GM12875 (cell line): Measurements from ENCODE around the gene TTC21A.

Experiments used
- H3K4me3 ChIP-seq: one replicate; pipeline ENCODE4 v1.5.1; 2011; ENCODE audit warnings: low read depth, low read length, control low read depth
- TF ChIP-seq, protein P1 (sequence below): IDR thresholded peaks from 2 replicates; pipeline ENCODE4 v1.5.1; 2011; ENCODE audit warnings: low read depth, mild to moderate bottlenecking, control low read depth, inconsistent platforms, low read length, moderate library complexity, borderline replicate concordance; ENCODE audit not compliant: insufficient read depth

TTC21A gene

DNA sequence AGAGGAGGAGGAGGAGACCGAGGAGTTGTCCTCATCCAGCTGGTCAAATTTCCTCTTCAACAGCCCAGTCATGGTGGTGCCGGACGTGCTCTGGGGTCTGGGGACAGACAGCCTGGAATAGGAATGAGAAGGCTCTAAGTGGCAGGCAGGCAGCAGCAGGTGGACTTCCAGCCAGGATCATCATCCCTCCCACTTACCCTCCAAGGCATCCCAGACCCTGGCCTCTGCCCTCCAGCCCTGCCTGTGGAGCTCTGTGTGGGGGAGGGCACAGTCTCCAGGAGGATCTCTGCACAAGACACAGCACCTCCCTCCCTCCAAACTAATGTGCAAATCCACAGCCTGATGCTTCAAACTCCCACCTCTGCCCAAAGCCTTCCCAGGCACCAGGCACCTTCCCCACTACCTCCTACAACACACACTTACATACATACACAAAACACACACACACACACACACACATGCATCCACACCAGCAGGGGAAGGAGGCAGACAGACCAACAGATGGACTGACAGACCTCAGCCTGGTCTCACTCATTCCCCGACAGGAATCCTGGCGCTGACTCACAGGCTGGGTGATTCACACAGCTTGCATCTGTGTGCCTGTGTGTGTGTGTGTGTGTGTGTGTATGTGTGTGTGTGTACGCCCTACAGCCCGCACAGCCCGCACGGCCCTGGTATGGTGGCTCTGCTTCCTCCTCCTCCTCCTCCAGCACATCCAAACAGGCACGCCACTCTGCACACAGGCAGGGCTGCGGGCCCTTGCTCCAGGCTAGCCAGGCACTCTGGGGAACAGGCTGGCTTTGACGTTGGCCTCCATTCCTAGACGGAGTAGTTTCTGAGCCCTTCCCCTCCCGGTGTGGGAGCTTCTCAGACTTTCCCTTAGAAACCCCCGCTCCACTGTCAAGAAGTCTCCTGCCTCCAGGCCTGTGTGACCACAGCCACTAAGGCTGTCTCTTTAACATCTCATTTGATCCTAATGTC lies 39.4 kb downstream of the TTC21A start:
- H3K4me3 ChIP-seq = peak overlapping the region; percentile 65
- TF ChIP-seq, protein P1, sequence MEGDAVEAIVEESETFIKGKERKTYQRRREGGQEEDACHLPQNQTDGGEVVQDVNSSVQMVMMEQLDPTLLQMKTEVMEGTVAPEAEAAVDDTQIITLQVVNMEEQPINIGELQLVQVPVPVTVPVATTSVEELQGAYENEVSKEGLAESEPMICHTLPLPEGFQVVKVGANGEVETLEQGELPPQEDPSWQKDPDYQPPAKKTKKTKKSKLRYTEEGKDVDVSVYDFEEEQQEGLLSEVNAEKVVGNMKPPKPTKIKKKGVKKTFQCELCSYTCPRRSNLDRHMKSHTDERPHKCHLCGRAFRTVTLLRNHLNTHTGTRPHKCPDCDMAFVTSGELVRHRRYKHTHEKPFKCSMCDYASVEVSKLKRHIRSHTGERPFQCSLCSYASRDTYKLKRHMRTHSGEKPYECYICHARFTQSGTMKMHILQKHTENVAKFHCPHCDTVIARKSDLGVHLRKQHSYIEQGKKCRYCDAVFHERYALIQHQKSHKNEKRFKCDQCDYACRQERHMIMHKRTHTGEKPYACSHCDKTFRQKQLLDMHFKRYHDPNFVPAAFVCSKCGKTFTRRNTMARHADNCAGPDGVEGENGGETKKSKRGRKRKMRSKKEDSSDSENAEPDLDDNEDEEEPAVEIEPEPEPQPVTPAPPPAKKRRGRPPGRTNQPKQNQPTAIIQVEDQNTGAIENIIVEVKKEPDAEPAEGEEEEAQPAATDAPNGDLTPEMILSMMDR = no peak

DNA sequence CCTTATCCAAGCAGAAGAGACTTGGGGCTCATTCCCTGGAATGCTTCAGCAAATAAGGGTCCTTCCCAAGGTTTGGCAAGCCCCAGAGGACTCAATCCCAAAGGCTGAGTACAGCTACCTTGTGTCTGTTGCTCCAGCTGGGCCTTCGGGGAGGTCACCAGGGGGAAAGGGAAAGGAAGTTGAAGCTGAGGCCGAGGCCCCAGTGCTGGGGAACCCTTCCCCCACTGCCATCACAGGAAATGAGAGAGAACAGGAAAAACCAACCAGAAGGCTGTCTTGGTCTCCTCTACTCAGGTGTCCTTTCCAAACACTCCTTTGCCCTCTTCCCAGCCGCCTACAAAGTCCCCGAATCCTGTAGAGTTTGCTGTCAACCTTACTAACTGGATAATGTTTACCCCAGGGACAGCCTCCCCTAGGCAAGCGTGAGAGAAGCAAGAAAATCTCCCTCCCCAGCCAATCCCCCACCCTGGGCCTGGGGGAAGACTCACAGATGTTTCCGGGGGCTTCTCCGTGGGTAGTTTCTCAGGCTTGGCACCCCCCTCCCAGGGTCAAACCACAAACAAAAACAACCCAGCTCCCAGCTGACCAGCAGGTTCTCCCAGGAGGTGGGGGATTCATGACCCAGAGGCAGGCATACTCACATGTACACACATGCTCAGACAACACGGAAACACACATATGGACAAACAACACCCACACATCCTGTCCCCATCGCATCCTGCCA lies 40.4 kb downstream of the TTC21A start:
- H3K4me3 ChIP-seq = peak overlapping the region; percentile 65
- TF ChIP-seq, protein P1 = no peak

DNA sequence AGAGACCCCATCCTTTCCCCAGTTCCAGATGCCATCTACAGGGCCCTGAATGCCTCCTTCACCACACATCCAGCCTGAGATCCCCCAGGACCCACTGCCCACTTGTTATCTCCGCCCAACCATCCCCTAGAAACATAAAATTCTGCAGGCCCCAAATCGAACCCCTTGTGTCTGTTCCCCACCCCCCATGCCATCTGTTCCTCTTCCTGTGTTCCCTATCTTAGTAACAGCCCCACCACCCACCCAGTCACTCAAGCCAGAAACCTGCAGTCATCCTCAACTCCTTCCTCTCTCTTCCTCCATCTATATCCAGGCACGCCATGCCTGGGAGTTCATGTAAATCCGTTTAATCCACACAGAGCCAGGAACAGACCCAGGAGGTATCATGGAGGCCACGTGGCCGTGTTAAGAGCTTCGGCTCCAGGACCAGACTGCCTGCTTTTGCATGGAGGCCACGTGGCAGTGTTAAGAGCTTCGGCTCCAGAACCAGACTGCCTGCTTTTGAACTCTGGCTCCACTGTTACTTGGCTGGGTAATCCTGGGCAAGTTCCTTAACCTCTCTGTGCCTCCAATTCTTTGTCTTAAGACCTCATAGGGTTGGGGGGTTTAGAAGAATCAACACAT lies 41.1 kb downstream of the TTC21A start:
- TF ChIP-seq, protein P1 = no peak
- H3K4me3 ChIP-seq = peak overlapping the region; percentile 65

DNA sequence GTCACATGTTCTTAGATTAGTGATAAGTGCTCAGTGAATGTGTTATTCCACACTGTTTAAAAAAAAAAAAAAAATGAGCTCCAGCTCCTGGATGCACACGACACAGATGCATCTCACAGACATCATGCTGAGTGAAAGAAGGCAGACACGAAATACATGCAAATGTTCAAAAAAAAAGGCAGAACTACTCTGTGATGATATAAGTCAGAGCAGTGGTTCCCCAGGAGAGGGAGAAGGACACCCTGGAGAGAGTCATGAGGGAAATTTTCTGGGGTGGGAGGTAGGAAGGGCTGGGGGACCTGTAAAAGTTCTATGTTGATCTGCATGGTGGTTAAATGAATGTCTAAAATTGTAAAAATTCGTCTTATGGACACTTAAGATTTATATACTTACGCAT lies 41.6 kb downstream of the TTC21A start:
- no peak overlapping the region for H3K4me3 ChIP-seq
- TF ChIP-seq, protein P1 = no peak

DNA sequence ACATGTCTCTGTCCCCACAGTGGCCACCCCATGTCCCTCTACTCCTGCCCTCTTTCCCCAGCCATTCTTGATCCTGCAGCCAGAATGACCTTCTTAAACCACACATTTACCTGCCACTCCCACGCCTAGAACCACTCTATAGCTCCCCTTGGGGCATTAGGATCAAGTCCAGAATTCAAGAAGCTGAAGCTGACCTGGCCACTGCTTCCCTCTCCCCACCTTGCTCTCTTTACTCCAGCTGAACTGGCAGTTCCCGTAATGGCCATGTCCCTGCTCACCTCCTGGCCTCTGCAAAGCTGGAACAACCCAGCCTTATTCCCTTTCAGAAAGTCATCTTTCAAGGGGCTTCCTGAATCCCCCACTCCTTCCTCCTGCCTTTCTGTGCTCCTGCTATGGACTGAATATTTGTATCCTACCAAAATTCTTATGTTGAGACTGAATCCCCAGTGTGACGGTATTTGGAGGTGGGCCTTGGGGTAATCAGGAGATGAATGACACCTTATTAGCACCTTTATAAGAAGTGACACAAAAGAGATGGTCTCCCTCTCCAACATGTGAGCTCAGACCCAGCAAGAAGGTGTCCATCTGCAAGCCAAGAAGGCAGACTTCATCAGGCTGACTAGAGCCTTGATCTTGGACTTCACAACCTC lies 42.1 kb downstream of the TTC21A start:
- no peak overlapping the region for H3K4me3 ChIP-seq
- TF ChIP-seq, protein P1 = no peak

DNA sequence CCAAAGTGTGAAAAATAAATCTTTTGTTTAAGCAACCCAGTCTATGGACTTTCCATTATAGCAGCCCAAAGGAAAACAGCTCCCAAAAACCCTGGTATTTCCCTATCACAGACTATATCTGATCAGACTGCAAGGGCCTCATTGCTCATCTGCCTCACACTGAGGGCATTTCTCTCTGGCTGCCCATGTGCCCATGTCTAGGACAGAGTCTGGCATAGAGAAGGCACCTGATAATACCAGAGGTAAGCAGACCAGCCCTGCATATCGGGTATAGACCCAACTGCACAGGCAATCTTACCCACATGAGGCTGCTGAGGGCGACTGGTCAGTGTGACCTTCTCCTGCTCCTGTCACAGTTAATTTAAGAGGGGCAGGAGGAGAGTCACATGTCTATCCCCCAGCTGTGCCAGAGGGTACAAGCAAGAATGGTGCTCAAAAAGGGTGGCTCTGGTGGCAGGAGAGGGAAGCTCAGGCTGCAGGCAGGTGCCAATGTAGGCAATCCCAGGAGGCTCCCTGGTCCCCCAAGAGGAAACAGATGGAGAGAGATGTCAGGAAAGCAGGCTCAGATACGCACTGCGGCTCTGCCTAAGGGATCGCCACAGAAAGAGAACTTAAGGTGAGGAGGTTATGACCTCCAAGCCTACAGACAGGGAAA lies 42.8 kb downstream of the TTC21A start:
- TF ChIP-seq, protein P1 = peak; percentile 17; the same call in 1 of the 2 replicates
- H3K4me3 ChIP-seq = peak overlapping the region; percentile 93
